ENCODE data around the gene PCMTD2.
A peak's percentile ranks its signal among the peaks of the same experiment; 100 is the strongest.

Gene PCMTD2

DNA sequence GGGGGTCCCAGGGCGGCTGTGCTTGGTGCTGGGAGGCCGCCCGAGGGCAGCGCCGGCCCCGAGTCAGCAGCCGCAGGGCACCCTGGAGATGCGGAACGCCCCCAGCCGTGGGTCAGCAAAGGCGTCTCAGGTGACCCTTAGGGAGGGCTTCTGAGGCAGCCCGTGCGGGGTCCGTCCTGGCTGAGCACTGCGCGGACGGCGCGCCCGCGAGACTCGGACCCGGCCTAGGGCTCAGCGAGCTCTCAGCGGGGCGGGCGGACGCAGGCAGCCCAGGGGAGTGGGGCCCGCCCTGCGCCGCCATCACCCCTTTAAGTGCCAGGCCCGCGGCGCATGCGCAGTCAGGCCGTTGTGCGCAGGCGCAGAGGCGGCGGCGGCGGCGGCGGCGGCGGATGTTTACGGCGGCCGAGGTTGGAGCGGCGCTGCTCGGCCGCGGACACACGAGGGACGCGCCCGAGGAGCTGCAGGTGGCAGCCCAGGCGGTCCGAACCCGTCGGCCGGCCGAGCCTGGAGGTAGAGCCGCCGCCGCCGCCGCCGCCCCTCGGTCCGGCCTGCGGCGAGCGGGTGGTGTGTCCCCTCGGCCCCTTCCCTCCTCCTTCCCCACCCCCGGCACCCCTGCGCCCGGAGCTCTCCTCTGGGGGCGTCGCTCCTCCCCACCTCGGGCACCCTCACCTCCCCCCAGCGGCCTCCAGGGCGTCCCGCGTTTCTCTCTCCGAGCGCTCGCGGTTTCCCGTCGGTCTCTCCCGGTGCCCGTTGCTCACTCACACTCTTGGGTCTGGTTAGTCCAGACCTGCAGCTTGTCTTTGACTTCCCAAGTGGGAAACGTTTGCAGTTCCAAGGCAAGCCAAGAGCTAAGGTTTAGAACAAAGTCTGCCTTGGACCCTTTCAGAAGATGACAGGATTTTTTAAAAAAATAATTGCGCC is at the start of gene PCMTD2:
TSS of gene PCMTD2 (plus strand) at position 388 of the 921 bp plus-strand sequence. CDS start 4,218 bp downstream, outside the sequence.
- in situ Hi-C loops (cut with MboI; ENCODE audit: low pct_unique_long_range_greater_than_20kb, low sequenced_read_pairs, unreplicated experiment) = no loop called here
- DNase-seq (ENCODE audit: low spot score) = peak; percentile 98
- TF ChIP-seq, protein P1, sequence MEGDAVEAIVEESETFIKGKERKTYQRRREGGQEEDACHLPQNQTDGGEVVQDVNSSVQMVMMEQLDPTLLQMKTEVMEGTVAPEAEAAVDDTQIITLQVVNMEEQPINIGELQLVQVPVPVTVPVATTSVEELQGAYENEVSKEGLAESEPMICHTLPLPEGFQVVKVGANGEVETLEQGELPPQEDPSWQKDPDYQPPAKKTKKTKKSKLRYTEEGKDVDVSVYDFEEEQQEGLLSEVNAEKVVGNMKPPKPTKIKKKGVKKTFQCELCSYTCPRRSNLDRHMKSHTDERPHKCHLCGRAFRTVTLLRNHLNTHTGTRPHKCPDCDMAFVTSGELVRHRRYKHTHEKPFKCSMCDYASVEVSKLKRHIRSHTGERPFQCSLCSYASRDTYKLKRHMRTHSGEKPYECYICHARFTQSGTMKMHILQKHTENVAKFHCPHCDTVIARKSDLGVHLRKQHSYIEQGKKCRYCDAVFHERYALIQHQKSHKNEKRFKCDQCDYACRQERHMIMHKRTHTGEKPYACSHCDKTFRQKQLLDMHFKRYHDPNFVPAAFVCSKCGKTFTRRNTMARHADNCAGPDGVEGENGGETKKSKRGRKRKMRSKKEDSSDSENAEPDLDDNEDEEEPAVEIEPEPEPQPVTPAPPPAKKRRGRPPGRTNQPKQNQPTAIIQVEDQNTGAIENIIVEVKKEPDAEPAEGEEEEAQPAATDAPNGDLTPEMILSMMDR (IDR thresholded peaks at IDR 0.05; ENCODE audit: extremely low read depth, insufficient read depth, missing control alignments) = no peak

DNA sequence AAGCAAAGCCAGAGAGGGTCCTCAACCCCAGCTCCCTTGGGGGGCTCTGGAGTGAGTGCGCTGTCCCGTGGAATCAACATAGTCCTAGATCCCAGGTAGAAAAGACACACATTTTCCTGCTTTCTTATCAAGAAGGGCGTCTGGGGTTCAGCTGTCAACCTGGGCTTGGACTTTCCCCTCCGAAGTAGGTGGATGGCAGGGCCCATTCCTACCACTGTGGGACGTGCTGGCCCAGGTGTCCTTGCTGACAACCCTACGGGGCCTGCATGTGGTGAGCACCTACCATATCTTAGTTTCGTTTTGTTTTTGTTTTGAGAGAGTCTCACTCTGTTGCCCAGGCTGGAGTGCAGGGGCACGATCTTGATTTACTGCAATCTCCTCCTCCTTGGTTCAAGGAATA is 48.9 kb upstream of the PCMTD2 start:
- TF ChIP-seq, protein P1 (IDR thresholded peaks at IDR 0.05; ENCODE audit: extremely low read depth, insufficient read depth, missing control alignments) = no peak
- in situ Hi-C loops (cut with MboI; ENCODE audit: low pct_unique_long_range_greater_than_20kb, low sequenced_read_pairs, unreplicated experiment) = no loop called here

DNA sequence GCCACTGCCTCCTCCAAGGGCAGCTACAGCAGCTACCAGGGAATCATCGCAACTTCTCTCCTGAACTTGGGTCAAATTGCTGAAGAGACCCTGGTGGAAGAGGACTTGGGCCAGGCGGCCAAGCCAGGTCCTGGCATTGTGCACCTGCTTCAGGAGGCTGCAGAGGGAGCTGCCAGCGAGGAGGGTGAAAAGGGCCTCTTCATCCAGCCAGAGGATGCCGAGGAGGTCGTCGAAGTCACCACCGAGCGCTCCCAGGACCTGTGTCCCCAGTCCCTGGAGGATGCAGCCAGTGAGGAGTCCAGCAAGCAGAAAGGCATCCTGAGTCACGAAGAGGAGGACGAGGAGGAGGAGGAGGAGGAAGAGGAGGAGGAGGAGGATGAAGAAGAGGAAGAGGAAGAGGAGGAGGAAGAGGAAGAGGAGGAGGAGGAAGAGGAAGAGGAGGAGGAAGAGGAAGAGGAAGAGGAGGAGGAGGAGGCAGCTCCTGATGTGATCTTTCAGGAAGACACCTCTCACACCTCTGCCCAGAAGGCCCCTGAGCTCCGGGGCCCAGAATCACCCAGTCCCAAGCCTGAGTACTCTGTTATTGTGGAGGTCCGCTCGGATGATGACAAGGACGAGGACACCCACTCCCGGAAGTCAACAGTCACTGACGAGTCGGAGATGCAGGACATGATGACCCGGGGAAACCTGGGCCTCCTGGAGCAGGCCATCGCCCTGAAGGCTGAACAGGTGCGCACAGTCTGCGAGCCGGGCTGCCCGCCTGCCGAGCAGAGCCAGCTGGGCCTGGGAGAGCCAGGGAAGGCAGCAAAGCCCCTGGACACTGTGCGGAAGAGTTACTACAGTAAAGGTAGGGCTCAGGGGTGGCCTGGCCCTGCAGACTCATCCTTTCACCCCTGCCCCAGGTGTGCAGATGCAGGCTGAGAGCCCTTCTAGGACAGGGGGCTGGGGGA is 47.6 kb upstream of the PCMTD2 start:
- in situ Hi-C loops (cut with MboI; ENCODE audit: low pct_unique_long_range_greater_than_20kb, low sequenced_read_pairs, unreplicated experiment) = no loop called here
- no peak for DNase-seq (ENCODE audit: low spot score)
- TF ChIP-seq, protein P1 (IDR thresholded peaks at IDR 0.05; ENCODE audit: extremely low read depth, insufficient read depth, missing control alignments) = no peak

More for the DNA sequence above, 48.9 kb upstream of the PCMTD2 start:
- no peak for DNase-seq (ENCODE audit: low spot score)

DNA sequence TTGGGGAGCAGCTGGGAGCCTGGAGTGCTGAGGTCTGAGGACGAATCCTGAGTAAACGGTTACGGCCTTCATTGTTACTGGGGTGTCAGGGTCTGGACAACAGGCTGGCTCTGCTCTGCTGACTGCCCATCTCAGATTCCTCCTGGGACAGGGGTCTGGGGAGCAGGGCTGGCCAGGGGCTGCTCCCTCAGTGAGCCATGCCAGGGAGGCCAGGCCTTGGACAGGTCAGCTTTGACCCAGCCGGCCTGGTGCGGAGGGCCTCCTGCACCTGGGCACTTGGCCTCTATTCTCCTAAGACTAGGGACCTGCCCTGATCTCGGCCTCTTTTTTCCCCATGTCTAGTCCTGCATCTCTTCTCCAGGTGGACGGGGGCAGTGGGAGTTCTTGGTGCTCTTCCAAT is 46.4 kb upstream of the PCMTD2 start:
- TF ChIP-seq, protein P1 (IDR thresholded peaks at IDR 0.05; ENCODE audit: extremely low read depth, insufficient read depth, missing control alignments) = no peak
- in situ Hi-C loops (cut with MboI; ENCODE audit: low pct_unique_long_range_greater_than_20kb, low sequenced_read_pairs, unreplicated experiment) = no loop called here

DNA sequence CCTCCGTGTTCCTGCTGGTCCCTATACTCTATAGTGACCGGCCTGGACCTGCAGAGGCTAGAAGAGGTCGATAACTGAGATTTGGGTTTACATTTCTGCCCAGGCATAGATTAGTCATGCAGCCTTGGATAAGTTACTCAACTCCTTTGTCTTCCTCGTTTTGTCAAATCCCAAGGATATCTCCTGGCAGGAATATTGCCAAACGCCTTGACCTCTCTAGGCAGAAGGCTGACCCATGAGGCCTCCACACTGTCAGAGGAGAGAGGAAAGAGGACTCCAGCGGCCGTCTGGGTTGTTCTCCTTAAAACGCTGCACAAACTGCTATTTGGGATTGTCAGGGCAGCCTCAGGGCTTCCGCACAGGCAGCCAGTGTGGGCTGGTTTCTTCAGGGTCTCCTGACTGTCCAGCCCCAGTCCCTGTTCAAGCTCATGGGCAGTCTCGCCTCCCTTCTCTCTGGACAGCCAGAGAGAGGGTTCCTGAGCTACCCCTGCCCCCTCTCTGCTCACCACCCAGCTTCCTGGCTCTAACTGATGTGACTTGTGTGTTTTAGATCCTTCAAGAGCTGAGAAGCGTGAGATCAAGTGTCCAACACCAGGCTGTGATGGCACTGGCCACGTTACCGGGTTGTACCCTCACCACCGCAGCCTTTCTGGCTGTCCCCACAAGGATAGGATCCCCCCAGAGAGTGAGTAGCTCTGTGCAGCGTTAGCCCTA is 44.7 kb upstream of the PCMTD2 start:
- in situ Hi-C loops (cut with MboI; ENCODE audit: low pct_unique_long_range_greater_than_20kb, low sequenced_read_pairs, unreplicated experiment) = no loop called here
- no peak for DNase-seq (ENCODE audit: low spot score)
- TF ChIP-seq, protein P1 (IDR thresholded peaks at IDR 0.05; ENCODE audit: extremely low read depth, insufficient read depth, missing control alignments) = no peak

More for the DNA sequence above, 46.4 kb upstream of the PCMTD2 start:
- no peak for DNase-seq (ENCODE audit: low spot score)

All from GM13977 (cell line).